PC-9 (cell line): ENCODE data around the gene SHC3. TPM values are rescaled to one million over a fixed set of nuclear protein-coding genes. Genes with fewer than 3 reads are reported as not detected.

Experiments used
- BruUV-seq: library from RNA; stranded (reverse); fragments of 400-500 nt; replicated peaks from 2 replicates; lab custom pipeline; 2021; lab: Mats Ljungman, UMichigan
- CTCF ChIA-PET: fragments of 300-600 bp; sonication (Branson Sonifier 250); formaldehyde crosslinking; loops from one replicate; lab custom pipeline; 2022; ENCODE audit warnings: antibody characterized with exemption; lab: Charles Lee
- POLR2A ChIA-PET: fragments of 300-600 bp; sonication (Branson Sonifier 250); formaldehyde crosslinking; loops from one replicate; lab custom pipeline; 2022; ENCODE audit warnings: antibody characterized with exemption; ENCODE audit not compliant: unreplicated experiment; lab: Charles Lee
- DNase-seq, 2 experiments: peaks; one replicate each; pipeline versions ENCODE4 v3.0.0 to v3.0.0-alpha.2; 2015 to 2022; ENCODE audit warnings: mixed read lengths in 1 of 2
- H2AFZ ChIP-seq: fragments of 200-600 bp; sonication (generic); 2 replicates; pipeline ENCODE4 v1.8.1; 2017; ENCODE audit warnings: antibody characterized with exemption
- H3F3A ChIP-seq: fragments of 200-600 bp; sonication (generic); 2 replicates; pipeline ENCODE4 v1.8.1; 2017; ENCODE audit warnings: antibody characterized with exemption, mild to moderate bottlenecking, low read depth; ENCODE audit not compliant: insufficient read depth
- H3K27ac ChIP-seq: fragments of 200-600 bp; sonication (generic); 2 replicates; pipeline ENCODE4 v1.6.1; 2016; ENCODE audit warnings: mixed run types
- H3K27me3 ChIP-seq: fragments of 200-600 bp; sonication (generic); 2 replicates; pipeline ENCODE4 v1.6.1; 2016; ENCODE audit warnings: low read depth, mixed run types; ENCODE audit not compliant: insufficient read depth
- H3K36me3 ChIP-seq: fragments of 200-600 bp; sonication (generic); 2 replicates; pipeline ENCODE4 v1.6.1; 2016; ENCODE audit warnings: low read depth, mixed run types
- H3K4me1 ChIP-seq: fragments of 200-600 bp; sonication (generic); replicated peaks from 2 replicates; pipeline ENCODE4 v1.6.1; 2016; ENCODE audit warnings: mixed run types; ENCODE audit not compliant: insufficient read depth
- H3K4me2 ChIP-seq: fragments of 200-600 bp; sonication (generic); 2 replicates; pipeline ENCODE4 v1.6.1; 2017; ENCODE audit warnings: mixed run types
- H3K4me3 ChIP-seq: fragments of 200-600 bp; sonication (generic); 2 replicates; pipeline ENCODE4 v1.6.1; 2016; ENCODE audit warnings: mixed run types
- H3K79me2 ChIP-seq: fragments of 200-600 bp; sonication (generic); 2 replicates; pipeline ENCODE4 v1.6.1; 2017; ENCODE audit warnings: low read depth, mixed run types
- H3K9me2 ChIP-seq: fragments of 200-600 bp; sonication (generic); 2 replicates; pipeline ENCODE4 v1.8.1; 2017; ENCODE audit warnings: mild to moderate bottlenecking; ENCODE audit not compliant: insufficient read depth
- H3K9me3 ChIP-seq: fragments of 200-600 bp; sonication (generic); 2 replicates; pipeline ENCODE4 v1.8.1; 2016; ENCODE audit warnings: low read depth; ENCODE audit not compliant: insufficient read depth
- H4K20me1 ChIP-seq: fragments of 200-600 bp; sonication (generic); 2 replicates; pipeline ENCODE4 v1.8.1; 2017; ENCODE audit not compliant: insufficient read depth
- CTCF ChIP-seq: fragments of 200-600 bp; sonication (generic); conservative IDR thresholded peaks from 2 replicates; pipeline ENCODE4 v1.6.1; 2017; ENCODE audit warnings: mixed run types, antibody characterized with exemption, mild to moderate bottlenecking, moderate library complexity
- EZH2 ChIP-seq: fragments of 200-600 bp; sonication (generic); IDR thresholded peaks from 2 replicates; pipeline ENCODE4 v1.8.0; 2017; ENCODE audit warnings: antibody characterized with exemption, low read depth
- intact Hi-C: fragments of 100-400 bp; cut with micrococcal nuclease; formaldehyde crosslinking; loops from one replicate; pipeline ENCODE4 v1.10.0; 2022; ENCODE audit not compliant: unreplicated experiment
- total RNA-seq: library from RNA; stranded (reverse); gene quantifications from 2 replicates; pipeline ENCODE4 v1.2.3, GENCODE V29; 2021

The SHC3 gene
- total RNA-seq, 1 experiment from 2014 or later = 15.9 TPM

DNA sequence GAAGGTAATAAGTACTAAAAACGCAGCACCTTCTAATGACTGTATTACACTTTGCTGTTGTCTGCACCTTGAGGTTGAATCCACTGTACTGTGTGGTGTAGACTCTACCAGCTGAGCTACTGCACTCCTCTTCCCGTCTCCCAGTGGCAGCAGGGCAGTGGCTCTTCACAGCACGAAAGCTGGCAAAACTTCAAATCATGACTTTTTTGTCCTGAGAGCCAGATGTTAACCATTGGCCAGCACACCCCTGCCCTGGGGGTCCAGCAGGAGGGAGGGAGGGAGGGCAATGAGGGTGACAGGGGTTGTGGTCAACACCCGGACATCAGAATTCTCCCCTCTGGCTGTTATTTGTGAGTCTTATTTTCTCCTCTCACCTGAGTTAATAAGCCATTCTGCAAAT lies 11.8 kb downstream of the SHC3 start:
- Histone ChIP-seq H4K20me1 (no peaks in the 10 kb centered on the region), H3F3A (no peaks in the 10 kb centered on the region), H3K4me2 (no peak overlapping the region), H3K4me3 (no peak overlapping the region), H3K9me2 (no peaks in the 10 kb centered on the region), H3K27me3 (no peaks in the 10 kb centered on the region), H3K27ac (no peak overlapping the region), H3K9me3 (no peaks in the 10 kb centered on the region), H3K36me3 (no peaks in the 10 kb centered on the region), H2AFZ (no peak overlapping the region), H3K79me2 (no peaks in the 10 kb centered on the region), H3K4me1 (peaks cover 3% of the 10 kb centered on the region; the same call in 1 of the 2 replicates)
- intact Hi-C loops = no loop called here
- POLR2A ChIA-PET = no interaction called here
- CTCF ChIA-PET = no interaction called here
- no TSS peak for BruUV-seq
- TF ChIP-seq EZH2 (no peak), CTCF (no peak)
- DNase-seq = no peak

- Histone ChIP-seq H3K27ac (no peak overlapping the region), H3K36me3 (no peaks in the 10 kb centered on the region), H2AFZ (no peak overlapping the region), H3K4me1 (peaks cover 3% of the 10 kb centered on the region; the same call in 1 of the 2 replicates), H3K9me3 (no peaks in the 10 kb centered on the region), H4K20me1 (no peaks in the 10 kb centered on the region), H3K27me3 (no peaks in the 10 kb centered on the region), H3K79me2 (no peaks in the 10 kb centered on the region), H3K4me2 (no peak overlapping the region), H3F3A (no peaks in the 10 kb centered on the region), H3K9me2 (no peaks in the 10 kb centered on the region), H3K4me3 (no peak overlapping the region)
- no peak for TF ChIP-seq EZH2
- no peak for TF ChIP-seq CTCF
- BruUV-seq = no TSS peak
- CTCF ChIA-PET = no interaction called here
- POLR2A ChIA-PET = interaction anchor here (0.7 kb wide), 1 partner anchor 1636 kb away, joined by 5 read pairs; no protein-coding TSS in a partner anchor
- DNase-seq = no peak
- intact Hi-C loops = no loop called here
Observed at GRCh38 chr9:89165880-89166279, 12.7 kb downstream of the SHC3 start.

- Histone ChIP-seq H3K4me1 (peaks cover 3% of the 10 kb centered on the region; the same call in 1 of the 2 replicates), H3K9me2 (no peaks in the 10 kb centered on the region), H3F3A (no peaks in the 10 kb centered on the region), H2AFZ (no peak overlapping the region), H3K36me3 (no peaks in the 10 kb centered on the region), H3K27me3 (no peaks in the 10 kb centered on the region), H3K4me3 (no peak overlapping the region), H3K27ac (no peak overlapping the region), H3K4me2 (no peak overlapping the region), H3K9me3 (no peaks in the 10 kb centered on the region), H3K79me2 (no peaks in the 10 kb centered on the region), H4K20me1 (no peaks in the 10 kb centered on the region)
- CTCF ChIA-PET = no interaction called here
- no peak for TF ChIP-seq CTCF
- TF ChIP-seq EZH2 = no peak
- no peak for DNase-seq
- POLR2A ChIA-PET = interaction anchor here (0.7 kb wide), 1 partner anchor 1635 kb away, joined by 5 read pairs; no protein-coding TSS in a partner anchor
- intact Hi-C loops = no loop called here
- BruUV-seq = no TSS peak
Observed at GRCh38 chr9:89165341-89165740, 13.3 kb downstream of the SHC3 start.
